Gastroesophageal sphincter (tissue), 4 donors: ENCODE measurements around the gene CRELD2. TPM values are rescaled to one million over a fixed set of nuclear protein-coding genes. Genes with fewer than 3 reads are reported as not detected.

ENCODE experiments used
- ATAC-seq: fragments of 150-250 bp; one replicate; pipeline ENCODE4 v1.9.1; 2016; ENCODE audit warnings: mild to moderate bottlenecking, moderate library complexity
- H3K27ac ChIP-seq, 4 donors: fragments of 200-600 bp; sonication (generic) in 3 of 4; 1 replicate in 3 of 4; 2 replicates in 1 of 4; pipeline ENCODE4 v1.5.1; 2016 to 2019
- H3K27me3 ChIP-seq: fragments of 200-600 bp; sonication (generic); one replicate; pipeline ENCODE4 v1.5.1; 2019
- H3K36me3 ChIP-seq, 2 donors: fragments of 200-600 bp; sonication (generic); one replicate each; pipeline ENCODE4 v1.5.1; 2019; ENCODE audit warnings: control low read depth in 1 of 2
- H3K4me1 ChIP-seq, 3 donors: fragments of 200-600 bp; sonication (generic); 1 replicate in 2 of 3; 2 replicates in 1 of 3; pipeline ENCODE4 v1.5.1; 2016 to 2019; ENCODE audit warnings: control low read depth in 2 of 3
- H3K4me3 ChIP-seq, 2 donors: fragments of 200-600 bp; sonication (generic); one replicate each; pipeline ENCODE4 v1.5.1; 2019; ENCODE audit warnings: mild to moderate bottlenecking in 1 of 2, moderate library complexity in 1 of 2
- H3K9me3 ChIP-seq, 3 donors: fragments of 200-600 bp; sonication (generic); one replicate each; pipeline ENCODE4 v1.5.1; 2017 to 2019; ENCODE audit warnings: control low read depth in 2 of 3
- CTCF ChIP-seq, 4 experiments: fragments of 200-600 bp in 2 of 4; fragments of 450-650 bp in 2 of 4; sonication (generic) in 1 of 4; IDR thresholded peaks; one replicate each; pipeline ENCODE4 v1.5.1; 2017 to 2019; ENCODE audit warnings: antibody characterized with exemption in 4 of 4, mild to moderate bottlenecking in 2 of 4, moderate library complexity in 2 of 4
- EP300 ChIP-seq: sonication (generic); formaldehyde crosslinking; IDR thresholded peaks from one replicate; pipeline ENCODE4 v1.6.1; 2017; ENCODE audit warnings: antibody characterized with exemption, mild to moderate bottlenecking
- POLR2A ChIP-seq, 2 donors: fragments of 450-650 bp; IDR thresholded peaks; one replicate each; pipeline ENCODE4 v1.6.1; 2017; ENCODE audit warnings: antibody characterized with exemption in 2 of 2, mild to moderate bottlenecking in 2 of 2, moderate library complexity in 1 of 2
- POLR2AphosphoS5 ChIP-seq: sonication (generic); formaldehyde crosslinking; IDR thresholded peaks from one replicate; pipeline ENCODE4 v1.6.1; 2017; ENCODE audit warnings: antibody characterized with exemption
- WGBS, 2 donors: methylation state at CpG; one replicate each; pipeline ENCODE4 v1.1.5; 2018; ENCODE audit warnings: low coverage in 1 of 2; 5-methylcytosine and 5-hydroxymethylcytosine counted together
- total RNA-seq, 4 donors: library from RNA; depleted of rRNA; stranded (reverse); fragments of >200 nt; gene quantifications; one replicate each; pipeline ENCODE4 v1.1.0, GENCODE V29; 2016

CRELD2 gene
- total RNA-seq, 4 donors from 2014 or later, result 21.9 to 36.2 (median 30.9) TPM

GRCh38 chr22:49923445-49923844 is 5.0 kb downstream of the CRELD2 start:
- Histone ChIP-seq H3K4me1 (peaks cover 0 to 23% (median 8%) of the 10 kb centered on the region in 3 donors), H3K36me3 (peaks cover 0 to 58% of the 10 kb centered on the region in 2 donors), H3K27ac (peak overlapping the region in 3 of 4 donors; percentile 60 to 73 (median 60)), H3K27me3 (peaks cover under 1% of the 10 kb centered on the region), H3K9me3 (no peaks in the 10 kb centered on the region), H3K4me3 (peak overlapping the region in 1 of 2 donors; percentile 0)
- ATAC-seq, result no peak
- peak in 3 of 4 experiments; percentile 15 to 73 (median 49) for TF ChIP-seq CTCF (IDR thresholded peaks at IDR 0.05)
- TF ChIP-seq EP300, result no peak
- 53 to 63% methylated on average over 6 to 16 of the region's 16 CpGs for WGBS, 2 donors

GRCh38 chr22:49924113-49924833 is 5.8 kb downstream of the CRELD2 start:
- Histone ChIP-seq H3K27me3 (peaks cover 9% of the 10 kb centered on the region), H3K27ac (peak overlapping the region in 2 of 4 donors; percentile 60 to 73)
- TF ChIP-seq POLR2AphosphoS5, result no peak
- TF ChIP-seq EP300, result no peak
- TF ChIP-seq CTCF (IDR thresholded peaks at IDR 0.05), result no peak
- TF ChIP-seq POLR2A (IDR thresholded peaks at IDR 0.05), result no peak

GRCh38 chr22:49925525-49926128 is 7.2 kb downstream of the CRELD2 start:
- ATAC-seq, result no peak
- Histone ChIP-seq H3K4me1 (peaks cover 0 to 26% (median 4%) of the 10 kb centered on the region in 3 donors), H3K4me3 (no peak overlapping the region), H3K36me3 (peaks cover 0 to 49% of the 10 kb centered on the region in 2 donors), H3K27me3 (peaks cover 15% of the 10 kb centered on the region), H3K9me3 (no peaks in the 10 kb centered on the region), H3K27ac (no peak overlapping the region)
- WGBS, 2 donors, result 87 to 98% methylated on average over 12 of the region's 24 CpGs
- no peak for TF ChIP-seq POLR2A (IDR thresholded peaks at IDR 0.05)
- TF ChIP-seq POLR2AphosphoS5, result no peak
- no peak for TF ChIP-seq CTCF (IDR thresholded peaks at IDR 0.05)
- TF ChIP-seq EP300, result no peak

More at GRCh38 chr22:49924113-49924833, 5.8 kb downstream of the CRELD2 start:
- Histone ChIP-seq H3K9me3 (no peaks in the 10 kb centered on the region), H3K36me3 (peaks cover 0 to 58% of the 10 kb centered on the region in 2 donors), H3K4me1 (peaks cover 0 to 19% (median 8%) of the 10 kb centered on the region in 3 donors), H3K4me3 (no peak overlapping the region)
- ATAC-seq, result no peak
- WGBS, 2 donors, result 96% methylated on average over 4 of the region's 31 CpGs; no CpG with 5 or more reads in 1 of the 2 donors

- Histone ChIP-seq H3K27me3 (peaks cover 15% of the 10 kb centered on the region), H3K36me3 (peaks cover 0 to 37% of the 10 kb centered on the region in 2 donors), H3K4me1 (peaks cover 0 to 39% (median 7%) of the 10 kb centered on the region in 3 donors), H3K9me3 (no peaks in the 10 kb centered on the region), H3K27ac (no peak overlapping the region), H3K4me3 (no peak overlapping the region)
- ATAC-seq, result no peak
- TF ChIP-seq POLR2A (IDR thresholded peaks at IDR 0.05) (no peak), POLR2AphosphoS5 (no peak), CTCF (IDR thresholded peaks at IDR 0.05) (no peak), EP300 (no peak)
- 100% methylated on average over 2 of the region's 18 CpGs; no CpG with 5 or more reads in 1 of the 2 donors for WGBS, 2 donors
Observed at GRCh38 chr22:49926916-49927315, 8.5 kb downstream of the CRELD2 start.
